Embryonic facial prominence (tissue), 1 donor: Measurements from ENCODE around the gene GRIPAP1.

Experiments
- DNase-seq: peaks from one replicate; pipeline ENCODE4 v3.0.0-alpha.2; 2016; ENCODE audit errors: extremely low spot score

GRIPAP1 gene

GRCh38 chrX:48924270-48924669, 77.8 kb downstream of the GRIPAP1 start:
- DNase-seq: no peak

DNA sequence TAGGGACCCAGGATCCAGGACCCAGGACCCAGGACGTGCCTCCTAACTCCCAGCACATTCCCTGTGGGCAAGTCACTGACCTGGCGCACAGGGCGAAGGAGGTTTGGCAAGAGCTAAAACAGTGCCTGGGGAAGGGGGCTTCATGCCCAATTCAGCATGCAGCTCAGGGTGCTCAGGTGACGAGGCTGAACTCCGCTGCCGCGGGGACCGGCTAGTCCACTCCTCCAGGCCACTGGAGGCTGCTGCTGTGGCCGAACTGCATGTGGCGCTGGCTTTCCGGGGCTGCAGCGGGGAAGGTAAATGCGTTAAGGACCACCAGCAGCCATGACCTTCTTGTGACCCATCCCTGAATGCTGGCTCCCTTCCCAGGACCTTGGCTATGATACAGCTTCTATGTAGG, 78.3 kb downstream of the GRIPAP1 start:
- no peak for DNase-seq
